Renal cortical epithelial cell (primary cell): Measurements from ENCODE around the gene PPIH. TPM values are rescaled to one million over a fixed set of nuclear protein-coding genes. Genes with fewer than 3 reads are reported as not detected.
"Not testable (repeated sequence)": the region's sequence is repeated elsewhere in the genome, so short reads cannot be mapped to it uniquely, and the experiment has no call there.

Experiments used
- DNase-seq: peaks from one replicate; pipeline ENCODE4 v3.0.0-alpha.2; 2011; ENCODE audit warnings: low read depth
- total RNA-seq: library from RNA; depleted of rRNA; stranded (reverse); fragments of >200 nt; gene quantifications from 2 replicates; pipeline ENCODE4 v1.2.3, GENCODE V29; 2014

The PPIH gene
- 18.9 and 32.0 TPM in 2 replicates for total RNA-seq

- peak; percentile 84 for DNase-seq
Measured at GRCh38 chr1:42657981-42658876, at the start of gene PPIH. Gene PPIH (plus strand): TSS chr1:42658423. CDS start chr1:42658447, 24 bp downstream.

GRCh38 chr1:42613803-42614131, 44.5 kb upstream of the PPIH start:
- no peak for DNase-seq

GRCh38 chr1:42618866-42619265, 39.4 kb upstream of the PPIH start:
- no peak for DNase-seq

DNA sequence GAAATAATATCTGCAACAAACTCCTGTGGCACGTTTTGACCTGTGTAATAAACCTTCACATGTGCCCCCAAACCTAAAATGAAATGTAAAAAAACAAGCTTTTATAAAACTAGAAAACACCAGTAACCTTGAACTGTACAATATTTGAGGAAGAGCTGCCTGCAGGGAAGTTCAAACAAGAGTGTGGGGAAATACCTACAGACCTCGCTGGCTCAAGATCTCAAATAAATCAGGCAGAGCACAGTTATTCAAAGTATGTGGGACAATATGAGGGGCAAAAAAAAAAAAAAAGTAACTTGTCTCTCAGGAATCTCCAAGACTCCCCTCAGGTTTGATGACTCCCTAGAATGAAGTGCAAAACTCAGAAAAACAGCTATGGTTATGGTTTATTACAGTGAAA, 37.9 kb upstream of the PPIH start:
- no peak for DNase-seq

GRCh38 chr1:42621180-42621579, 37.0 kb upstream of the PPIH start:
- not testable (repeated sequence) for DNase-seq

DNA sequence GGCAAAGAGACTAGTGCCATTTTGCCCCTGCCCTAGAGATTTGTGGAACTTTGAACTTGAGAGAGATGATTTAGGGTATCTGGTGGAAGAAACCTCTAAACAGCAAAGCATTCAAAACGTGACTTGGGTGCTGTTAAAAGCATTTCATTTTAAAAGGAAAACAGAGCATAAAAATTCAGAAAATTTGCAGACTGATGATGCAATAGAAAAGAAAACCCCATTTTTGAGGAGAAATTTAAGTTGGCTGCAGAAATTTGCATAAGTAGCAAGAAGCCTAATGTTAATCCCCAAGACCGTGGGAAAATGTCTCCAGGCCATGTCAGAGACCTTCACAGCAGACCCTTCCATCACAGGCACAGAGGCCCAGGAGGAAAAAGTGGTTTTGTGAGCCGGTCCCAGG, 31.0 kb upstream of the PPIH start:
- not testable (repeated sequence) for DNase-seq

DNA sequence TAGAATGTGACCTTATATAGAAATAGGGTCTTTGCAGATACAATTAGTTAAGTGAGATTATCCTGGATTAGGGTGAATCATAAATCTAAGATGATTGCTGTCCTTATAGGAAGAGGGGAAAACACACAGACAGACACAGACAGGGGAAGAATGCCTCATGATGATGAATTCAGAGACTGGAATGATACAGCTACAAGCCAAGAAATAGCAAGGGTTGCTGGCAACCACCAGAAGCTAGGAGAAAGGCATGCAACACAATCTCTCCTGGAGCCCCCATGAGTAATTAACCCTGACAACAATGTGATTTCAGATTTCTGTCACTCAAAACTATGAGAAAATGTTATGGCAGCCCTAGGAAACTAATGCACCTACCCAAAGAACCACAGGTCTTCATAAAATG, 19.1 kb upstream of the PPIH start:
- DNase-seq = no peak

GRCh38 chr1:42646056-42646455, 12.2 kb upstream of the PPIH start:
- DNase-seq = no peak

DNA sequence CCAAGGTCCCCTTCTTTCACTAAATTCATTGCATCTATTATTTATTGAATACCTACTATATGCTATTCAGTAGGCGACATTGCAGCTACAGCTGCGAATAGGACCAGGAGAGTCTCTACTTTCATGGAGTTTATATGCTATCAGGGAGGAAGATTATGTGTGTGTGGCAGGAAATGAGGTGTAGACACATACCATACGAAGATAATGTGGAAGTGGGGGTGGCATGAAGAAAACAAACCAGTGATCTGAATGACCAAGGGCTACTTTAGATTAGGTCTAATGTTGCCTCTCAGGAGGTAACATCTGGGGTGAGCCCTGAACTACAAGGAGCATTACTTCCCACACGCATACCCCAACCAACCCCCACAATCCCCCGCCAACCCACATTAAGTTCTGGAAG, 1.0 kb upstream of the PPIH start:
- DNase-seq = no peak

GRCh38 chr1:42658877-42659337, 684 bp downstream of the PPIH start:
- peak; percentile 14 for DNase-seq

DNA sequence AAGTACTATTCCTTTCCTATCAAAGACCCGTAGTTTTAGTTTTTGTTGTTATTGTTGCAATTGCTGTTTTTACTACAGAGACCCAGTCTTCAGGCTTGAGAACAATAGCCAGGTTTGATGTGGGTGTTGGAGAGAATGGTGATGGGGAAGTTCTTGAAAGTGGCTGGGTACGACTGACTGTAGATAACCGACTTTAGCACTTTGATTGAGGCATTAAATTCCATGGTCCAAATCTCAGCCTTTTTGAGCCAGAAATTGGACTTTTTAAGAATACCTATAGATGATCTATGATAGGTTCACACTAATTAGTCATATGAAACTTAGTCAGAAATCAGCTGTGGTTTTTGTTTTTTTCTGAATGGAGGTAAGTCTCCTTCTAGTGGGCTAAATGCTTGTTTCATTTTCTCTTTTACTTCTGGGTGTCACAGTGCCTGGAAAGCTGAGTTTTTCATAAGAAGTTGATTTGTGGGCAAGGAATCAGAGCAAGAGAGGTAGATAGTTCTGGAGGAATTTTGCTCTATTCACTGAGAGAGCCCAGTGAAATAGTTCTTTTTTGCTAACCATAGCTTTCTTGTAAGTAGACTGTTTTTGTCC, 2.8 kb downstream of the PPIH start:
- no peak for DNase-seq

- no peak for DNase-seq
Measured at GRCh38 chr1:42669936-42670335, 11.7 kb downstream of the PPIH start.

DNA sequence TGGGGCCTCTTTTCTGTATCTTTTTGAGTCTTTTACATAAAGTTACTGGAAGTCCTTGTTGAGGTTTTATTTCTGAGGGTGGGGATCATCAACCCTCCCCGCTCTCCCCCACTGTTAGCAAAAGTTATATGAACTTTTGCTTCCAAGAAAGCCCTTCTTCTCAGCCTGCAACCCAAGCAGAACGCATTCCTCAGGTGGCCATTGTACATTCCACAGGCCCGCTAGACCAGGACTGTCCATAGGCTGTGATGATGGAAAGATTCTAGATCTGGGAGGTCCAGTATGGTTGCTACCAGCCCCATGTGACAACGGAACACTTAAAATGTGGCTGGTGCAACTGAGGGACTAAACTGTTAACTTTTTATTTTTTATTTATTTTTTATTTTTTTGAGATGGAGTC, 12.2 kb downstream of the PPIH start:
- DNase-seq = no peak

GRCh38 chr1:42674214-42674613, 16.0 kb downstream of the PPIH start:
- DNase-seq = no peak

DNA sequence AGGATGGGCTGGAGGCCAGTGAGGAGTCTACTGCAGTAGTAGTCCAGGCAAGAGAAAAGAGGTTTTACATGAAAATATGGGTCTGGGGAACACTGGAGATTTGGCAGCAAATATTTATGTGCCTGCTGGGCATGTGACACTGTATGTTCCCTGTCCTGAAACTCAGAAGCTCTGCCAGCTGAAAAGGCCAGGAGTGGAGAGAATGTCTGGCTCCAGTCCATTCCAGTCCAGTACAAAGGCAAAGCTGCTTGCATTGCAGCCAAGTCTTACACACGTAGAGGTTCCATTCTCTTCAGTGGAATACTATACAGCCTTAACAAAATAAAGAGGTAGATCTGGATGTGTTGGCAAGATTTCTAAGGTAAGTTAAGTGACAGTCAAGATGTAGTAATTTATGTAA, 16.5 kb downstream of the PPIH start:
- DNase-seq = no peak

DNA sequence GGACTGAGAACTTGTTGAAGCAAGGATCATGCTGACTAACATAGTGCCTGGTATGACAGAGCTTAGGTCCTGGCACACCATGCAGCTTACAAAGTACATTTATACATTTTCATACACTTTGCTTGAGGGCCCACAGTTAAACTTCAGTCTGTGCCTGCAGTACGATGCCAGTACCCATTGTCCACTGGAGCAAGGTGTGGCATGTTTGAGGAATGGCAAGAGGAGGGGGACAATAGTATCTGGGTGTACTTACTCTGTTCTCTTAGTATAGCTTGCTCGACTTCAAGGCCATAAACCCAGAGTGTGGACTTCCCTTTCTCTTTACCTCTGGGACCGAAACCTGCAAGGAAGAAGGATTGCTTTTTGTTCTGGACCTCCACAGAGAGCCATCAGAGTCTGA, 17.2 kb downstream of the PPIH start:
- no peak for DNase-seq

DNA sequence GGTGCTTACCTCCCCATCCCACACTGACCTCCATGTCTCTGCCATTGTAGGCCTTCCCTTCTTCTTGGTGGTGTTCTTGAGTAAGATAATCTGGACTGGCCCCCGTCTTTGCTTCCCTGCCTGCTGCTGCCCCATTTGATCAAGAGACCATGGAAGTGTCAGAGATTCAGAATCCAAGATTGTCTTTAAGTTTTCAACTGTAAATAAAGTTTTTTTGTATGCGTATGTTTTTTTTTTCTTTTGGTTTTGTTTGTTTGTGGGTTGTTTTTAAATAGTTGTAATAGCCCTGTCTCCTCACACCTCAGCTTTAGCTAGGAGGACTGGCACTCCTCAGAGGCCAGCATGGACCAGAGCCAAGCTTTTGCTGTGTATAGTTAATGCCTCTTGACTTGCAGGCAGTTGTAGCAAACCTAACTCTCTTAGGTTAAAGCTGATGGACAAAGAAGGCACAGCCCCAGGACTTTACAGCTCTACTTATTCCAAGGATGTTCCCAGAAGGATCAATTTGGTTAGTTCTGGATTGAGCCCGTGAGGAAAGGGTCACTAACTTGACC, 18.4 kb downstream of the PPIH start:
- no peak for DNase-seq

- peak; percentile 54 for DNase-seq
Measured at GRCh38 chr1:42679364-42679983, 21.3 kb downstream of the PPIH start.

DNA sequence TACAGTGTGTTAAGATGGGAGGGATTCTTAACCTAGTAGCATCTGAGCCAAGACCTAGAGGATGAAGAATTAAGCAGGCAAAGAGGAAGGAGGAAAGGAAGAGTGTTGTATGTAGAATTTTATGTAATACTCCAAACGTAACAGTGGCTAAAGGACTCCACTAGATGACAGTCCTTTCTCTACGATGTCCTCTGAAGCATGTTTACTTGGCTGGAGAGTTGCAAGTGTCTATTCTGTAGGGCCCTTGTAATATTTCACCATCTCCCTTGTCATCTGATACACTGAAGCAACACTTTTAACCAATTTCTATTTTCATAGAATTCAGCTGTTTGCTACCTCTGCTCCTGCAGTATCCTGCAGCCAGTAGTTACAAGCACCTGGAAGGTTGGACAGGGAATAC, 21.8 kb downstream of the PPIH start:
- DNase-seq = no peak

GRCh38 chr1:42680921-42681683, 22.9 kb downstream of the PPIH start:
- DNase-seq = peak; percentile 39

- DNase-seq = peak; percentile 97
Measured at GRCh38 chr1:42681741-42682483, 23.7 kb downstream of the PPIH start, which contains the start of gene YBX1. Gene YBX1 (plus strand): TSS chr1:42682418. CDS start chr1:42682566, 148 bp downstream.
